Naive thymus-derived CD4-positive, alpha-beta T cell (primary cell): ENCODE results near the gene TFPI. TPM values are rescaled to one million over a fixed set of nuclear protein-coding genes. Genes with fewer than 3 reads are reported as not detected.
"Not testable (repeated sequence)": the region's sequence is repeated elsewhere in the genome, so short reads cannot be mapped to it uniquely, and the experiment has no call there.

Experiments
- ATAC-seq: fragments of 150-1000 bp; cut with Tn5 transposase; 2 replicates; pipeline ENCODE4 v1.10.0; 2021; ENCODE audit warnings: mild to moderate bottlenecking, moderate library complexity
- CTCF ChIA-PET: fragments of 350-600 bp; sonication (Branson Sonifier 250); formaldehyde crosslinking; loops from one replicate; lab custom pipeline; 2021; ENCODE audit warnings: antibody characterized with exemption; lab: Charles Lee
- POLR2A ChIA-PET: fragments of 350-600 bp; sonication (Branson Sonifier 250); formaldehyde crosslinking; loops from one replicate; lab custom pipeline; 2021; ENCODE audit warnings: antibody characterized with exemption, inconsistent platforms; lab: Charles Lee
- DNase-seq, 9 donors: peaks; one replicate each; pipeline versions ENCODE4 v3.0.0 to v3.0.0-alpha.2; 2020 to 2022; ENCODE audit warnings: mixed read lengths in 1 of 9
- H3K27ac ChIP-seq: one replicate; pipeline ENCODE4 v1.7.0; 2013; ENCODE audit warnings: mild to moderate bottlenecking, low read depth, low read length, moderate library complexity
- H3K27me3 ChIP-seq, 2 donors: one replicate each; pipeline ENCODE4 v1.7.0; 2013; ENCODE audit warnings: low read length in 2 of 2, mild to moderate bottlenecking in 2 of 2, moderate library complexity in 2 of 2; ENCODE audit not compliant: control insufficient read depth in 2 of 2, insufficient read depth in 2 of 2
- H3K36me3 ChIP-seq, 3 experiments: 1 replicate in 2 of 3; 2 replicates in 1 of 3; pipeline ENCODE4 v1.7.0; 2013; ENCODE audit warnings: low read length in 3 of 3, mild to moderate bottlenecking in 3 of 3, moderate library complexity in 1 of 3; ENCODE audit not compliant: insufficient read depth in 3 of 3, control insufficient read depth in 2 of 3
- H3K4me1 ChIP-seq, 2 donors: one replicate each; pipeline ENCODE4 v1.7.0; 2013; ENCODE audit warnings: low read length in 2 of 2, mild to moderate bottlenecking in 2 of 2, moderate library complexity in 1 of 2; ENCODE audit not compliant: control insufficient read depth in 2 of 2, insufficient read depth in 2 of 2
- H3K4me3 ChIP-seq: 2 replicates; pipeline ENCODE4 v1.7.0; 2013; ENCODE audit warnings: mild to moderate bottlenecking, low read length
- H3K9me3 ChIP-seq, 3 experiments: 1 replicate in 2 of 3; 2 replicates in 1 of 3; pipeline ENCODE4 v1.7.0; 2013; ENCODE audit warnings: low read length in 3 of 3; ENCODE audit not compliant: control insufficient read depth in 2 of 3
- H3K27ac Mint-ChIP-seq, 9 donors: one replicate each; pipeline ENCODE4 v1.8.0; 2020 to 2022; ENCODE audit warnings: mixed read lengths in 9 of 9, mild to moderate bottlenecking in 8 of 9, moderate library complexity in 5 of 9, inconsistent platforms in 2 of 9
- H3K27me3 Mint-ChIP-seq, 5 donors: one replicate each; pipeline ENCODE4 v1.8.0; 2021 to 2022; ENCODE audit warnings: mixed read lengths in 5 of 5, mild to moderate bottlenecking in 1 of 5
- H3K36me3 Mint-ChIP-seq, 5 donors: one replicate each; pipeline ENCODE4 v1.8.0; 2020 to 2022; ENCODE audit warnings: mixed read lengths in 5 of 5, mild to moderate bottlenecking in 3 of 5, inconsistent platforms in 1 of 5
- H3K4me1 Mint-ChIP-seq, 7 donors: one replicate each; pipeline ENCODE4 v1.8.0; 2020 to 2022; ENCODE audit warnings: mixed read lengths in 7 of 7, mild to moderate bottlenecking in 3 of 7, inconsistent platforms in 1 of 7
- H3K4me3 Mint-ChIP-seq, 10 donors: one replicate each; pipeline ENCODE4 v1.8.0; 2020 to 2022; ENCODE audit warnings: mild to moderate bottlenecking in 10 of 10, mixed read lengths in 10 of 10, moderate library complexity in 6 of 10, inconsistent platforms in 2 of 10
- H3K9me3 Mint-ChIP-seq, 11 donors: one replicate each; pipeline ENCODE4 v1.8.0; 2020 to 2022; ENCODE audit warnings: mixed read lengths in 11 of 11, mild to moderate bottlenecking in 4 of 11, inconsistent platforms in 1 of 11, moderate library complexity in 1 of 11
- intact Hi-C, 2 donors: fragments of 100-400 bp; cut with micrococcal nuclease; formaldehyde crosslinking; loops; one replicate each; pipeline ENCODE4 v1.15.1; 2023
- polyA plus RNA-seq, 2 donors: library from polyadenylated mRNA; unstranded; fragments of 300-500 nt; fragmentation: Illumina TruSeq; gene quantifications; one replicate each; pipeline ENCODE4 v1.2.3, GENCODE V29; 2021
- total RNA-seq, 6 experiments: library from RNA in 5 of 6; stranded (reverse) in 5 of 6; gene quantifications; 1 replicate in 5 of 6; 2 replicates in 1 of 6; pipeline ENCODE4 v1.2.3 and lab custom pipeline; 2021 to 2026

TFPI gene
- total and polyA plus RNA-seq, 7 experiments from 2014 or later, result 0.15 to 1.2 (median 0.56) TPM; not detected in 4

GRCh38 chr2:187573722-187574121, 19.5 kb upstream of the TFPI start:
- POLR2A ChIA-PET, result no interaction called here
- Histone ChIP-seq H3K27ac (no peak overlapping the region), H3K4me1 (no peaks in the 10 kb centered on the region), H3K9me3 (no peaks in the 10 kb centered on the region), H3K4me3 (no peak overlapping the region), H3K27me3 (no peaks in the 10 kb centered on the region), H3K36me3 (no peaks in the 10 kb centered on the region)
- H3K27me3 Mint-ChIP-seq, result peaks cover 0 to 5% (median 4%) of the 10 kb centered on the region in 5 donors
- no peak for ATAC-seq
- peaks cover 0 to 14% (median 8%) of the 10 kb centered on the region in 11 donors for H3K9me3 Mint-ChIP-seq
- no peaks in the 10 kb centered on the region for H3K4me1 Mint-ChIP-seq
- no peak overlapping the region for H3K4me3 Mint-ChIP-seq
- no peaks in the 10 kb centered on the region for H3K36me3 Mint-ChIP-seq
- intact Hi-C loops, result no loop called here
- CTCF ChIA-PET, result interaction anchor here (0.7 kb wide), 1 partner anchor 14 kb away, joined by 3 read pairs; no protein-coding TSS in a partner anchor
- H3K27ac Mint-ChIP-seq, result no peak overlapping the region
- DNase-seq, result no peak

GRCh38 chr2:187571996-187572395, 17.8 kb upstream of the TFPI start:
- H3K36me3 Mint-ChIP-seq, DNase-seq, H3K27ac Mint-ChIP-seq, H3K4me3 Mint-ChIP-seq, ATAC-seq, H3K4me1 Mint-ChIP-seq, H3K9me3 ChIP-seq, H3K4me3 ChIP-seq, intact Hi-C loops, POLR2A ChIA-PET, H3K27me3 Mint-ChIP-seq, H3K27ac ChIP-seq, H3K4me1 ChIP-seq, H3K27me3 ChIP-seq, CTCF ChIA-PET, H3K36me3 ChIP-seq: not testable (repeated sequence)
- H3K9me3 Mint-ChIP-seq, result peaks cover 0 to 14% (median 8%) of the 10 kb centered on the region in 11 donors

- POLR2A ChIA-PET, result no interaction called here
- Mint-ChIP-seq H3K4me1 (no peaks in the 10 kb centered on the region), H3K27ac (no peak overlapping the region), H3K9me3 (peaks cover 0 to 14% (median 8%) of the 10 kb centered on the region in 11 donors), H3K27me3 (peaks cover 0 to 4% (median 2%) of the 10 kb centered on the region in 5 donors), H3K36me3 (no peaks in the 10 kb centered on the region), H3K4me3 (no peak overlapping the region)
- H3K4me1 ChIP-seq, result no peaks in the 10 kb centered on the region
- H3K36me3 ChIP-seq, result no peaks in the 10 kb centered on the region
- ATAC-seq, result no peak
- CTCF ChIA-PET, result no interaction called here
- H3K27ac ChIP-seq, result no peak overlapping the region
- H3K27me3 ChIP-seq, result no peaks in the 10 kb centered on the region
- no peak for DNase-seq
- intact Hi-C loops, result no loop called here
- H3K4me3 ChIP-seq, result no peak overlapping the region
- H3K9me3 ChIP-seq, result no peaks in the 10 kb centered on the region
Observed at GRCh38 chr2:187569571-187569970, 15.3 kb upstream of the TFPI start.

- ChIA-PET CTCF (no interaction called here), POLR2A (no interaction called here)
- ATAC-seq (no peak), DNase-seq (no peak)
- Mint-ChIP-seq H3K36me3 (no peaks in the 10 kb centered on the region), H3K27ac (no peak overlapping the region), H3K4me1 (no peaks in the 10 kb centered on the region), H3K27me3 (peaks cover 0 to 4% (median 2%) of the 10 kb centered on the region in 5 donors), H3K4me3 (no peak overlapping the region), H3K9me3 (peaks cover 0 to 14% (median 8%) of the 10 kb centered on the region in 11 donors)
- H3K4me1 ChIP-seq, result no peaks in the 10 kb centered on the region
- intact Hi-C loops, result no loop called here
- H3K27me3 ChIP-seq, result no peaks in the 10 kb centered on the region
- H3K36me3 ChIP-seq, result no peaks in the 10 kb centered on the region
- no peak overlapping the region for H3K4me3 ChIP-seq
- no peaks in the 10 kb centered on the region for H3K9me3 ChIP-seq
- H3K27ac ChIP-seq, result no peak overlapping the region
Observed at GRCh38 chr2:187569042-187569441, 14.8 kb upstream of the TFPI start.

GRCh38 chr2:187567126-187567525, 12.9 kb upstream of the TFPI start:
- Histone ChIP-seq H3K27ac (no peak overlapping the region), H3K27me3 (no peaks in the 10 kb centered on the region), H3K4me3 (no peak overlapping the region), H3K36me3 (no peaks in the 10 kb centered on the region), H3K9me3 (no peaks in the 10 kb centered on the region), H3K4me1 (no peaks in the 10 kb centered on the region)
- H3K9me3 Mint-ChIP-seq, result peaks cover 0 to 4% (median 3%) of the 10 kb centered on the region in 11 donors
- intact Hi-C loops, result no loop called here
- no peaks in the 10 kb centered on the region for H3K4me1 Mint-ChIP-seq
- DNase-seq, result no peak
- ATAC-seq, result no peak
- ChIA-PET CTCF (no interaction called here), POLR2A (no interaction called here)
- H3K36me3 Mint-ChIP-seq, result no peaks in the 10 kb centered on the region
- no peak overlapping the region for H3K27ac Mint-ChIP-seq
- H3K27me3 Mint-ChIP-seq, result peaks cover 0 to 4% (median 2%) of the 10 kb centered on the region in 5 donors
- no peak overlapping the region for H3K4me3 Mint-ChIP-seq

- no peak for ATAC-seq
- CTCF ChIA-PET, result no interaction called here
- intact Hi-C loops, result no loop called here
- no peaks in the 10 kb centered on the region for H3K36me3 Mint-ChIP-seq
- Histone ChIP-seq H3K4me1 (no peaks in the 10 kb centered on the region), H3K27ac (no peak overlapping the region), H3K4me3 (no peak overlapping the region), H3K36me3 (no peaks in the 10 kb centered on the region), H3K9me3 (no peaks in the 10 kb centered on the region), H3K27me3 (no peaks in the 10 kb centered on the region)
- H3K4me1 Mint-ChIP-seq, result no peaks in the 10 kb centered on the region
- H3K27me3 Mint-ChIP-seq, result peaks cover 0 to 4% (median 2%) of the 10 kb centered on the region in 5 donors
- H3K9me3 Mint-ChIP-seq, result peaks cover 0 to 2% (median 0%) of the 10 kb centered on the region in 11 donors
- no peak for DNase-seq
- H3K27ac Mint-ChIP-seq, result no peak overlapping the region
- H3K4me3 Mint-ChIP-seq, result no peak overlapping the region
- POLR2A ChIA-PET, result no interaction called here
Observed at GRCh38 chr2:187566712-187567111, 12.5 kb upstream of the TFPI start.

- H3K27me3 ChIP-seq, result no peaks in the 10 kb centered on the region
- Mint-ChIP-seq H3K4me3 (no peak overlapping the region), H3K4me1 (no peaks in the 10 kb centered on the region), H3K27ac (no peak overlapping the region), H3K9me3 (peaks cover 0 to 2% (median 0%) of the 10 kb centered on the region in 11 donors), H3K36me3 (no peaks in the 10 kb centered on the region), H3K27me3 (peaks cover 0 to 4% (median 2%) of the 10 kb centered on the region in 5 donors)
- no peak overlapping the region for H3K27ac ChIP-seq
- H3K4me1 ChIP-seq, result no peaks in the 10 kb centered on the region
- no peak overlapping the region for H3K4me3 ChIP-seq
- POLR2A ChIA-PET, result no interaction called here
- CTCF ChIA-PET, result no interaction called here
- ATAC-seq (no peak), DNase-seq (no peak)
- H3K9me3 ChIP-seq, result no peaks in the 10 kb centered on the region
- intact Hi-C loops, result no loop called here
- H3K36me3 ChIP-seq, result no peaks in the 10 kb centered on the region
Observed at GRCh38 chr2:187566266-187566665, 12.0 kb upstream of the TFPI start.
